Measurements from ENCODE around the gene OR1I1. TPM values are rescaled to one million over a fixed set of nuclear protein-coding genes. Genes with fewer than 3 reads are reported as not detected.

OR1I1 gene
- total and polyA plus RNA-seq, 3 donors from 2014 or later, result not detected

- no peak overlapping the region for H3K27ac ChIP-seq
- intact Hi-C loops (cut with DNase I; ENCODE audit: low total_unique reads), result no loop called here
- TF ChIP-seq POLR2A (IDR thresholded peaks at IDR 0.05) (no peak), CTCF (IDR thresholded peaks at IDR 0.05) (no peak)
- H3K4me3 ChIP-seq, result no peak overlapping the region
- H3K4me1 ChIP-seq, result peaks cover 5% of the 10 kb centered on the region
- H3K9me3 ChIP-seq, result no peaks in the 10 kb centered on the region
- no peaks in the 10 kb centered on the region for H3K27me3 ChIP-seq
- WGBS, 2 donors, result 90% methylated on average over 19 to 20 of the region's 20 CpGs
- no peak for DNase-seq
- H3K36me3 ChIP-seq (ENCODE audit: low read depth, missing control alignments), result no peaks in the 10 kb centered on the region
These were observed 36.9 kb downstream of the OR1I1 start for GRCh38 chr19:15118789-15119494.

- Histone ChIP-seq H3K4me1 (peaks cover 8% of the 10 kb centered on the region), H3K27ac (no peak overlapping the region), H3K27me3 (no peaks in the 10 kb centered on the region), H3K36me3 (ENCODE audit: low read depth, missing control alignments) (no peaks in the 10 kb centered on the region), H3K4me3 (no peak overlapping the region), H3K9me3 (no peaks in the 10 kb centered on the region)
- TF ChIP-seq CTCF (IDR thresholded peaks at IDR 0.05) (no peak), POLR2A (IDR thresholded peaks at IDR 0.05) (no peak)
- 90 to 91% methylated on average over 12 to 14 of the region's 14 CpGs for WGBS, 2 donors
- intact Hi-C loops (cut with DNase I; ENCODE audit: low total_unique reads), result no loop called here
- no peak for DNase-seq
These were observed 38.4 kb downstream of the OR1I1 start for GRCh38 chr19:15120135-15121026.

GRCh38 chr19:15122331-15123030 is 40.5 kb downstream of the OR1I1 start:
- TF ChIP-seq CTCF (IDR thresholded peaks at IDR 0.05) (no peak), POLR2A (IDR thresholded peaks at IDR 0.05) (no peak)
- 94 to 95% methylated on average over 12 to 21 of the region's 21 CpGs for WGBS, 2 donors
- Histone ChIP-seq H3K9me3 (no peaks in the 10 kb centered on the region), H3K4me1 (peaks cover 14% of the 10 kb centered on the region), H3K4me3 (no peak overlapping the region), H3K36me3 (ENCODE audit: low read depth, missing control alignments) (no peaks in the 10 kb centered on the region), H3K27ac (no peak overlapping the region), H3K27me3 (no peaks in the 10 kb centered on the region)
- DNase-seq, result no peak
- intact Hi-C loops (cut with DNase I; ENCODE audit: low total_unique reads), result no loop called here

- H3K27me3 ChIP-seq, result no peaks in the 10 kb centered on the region
- TF ChIP-seq CTCF (IDR thresholded peaks at IDR 0.05) (no peak), POLR2A (IDR thresholded peaks at IDR 0.05) (no peak)
- H3K36me3 ChIP-seq (ENCODE audit: low read depth, missing control alignments), result no peaks in the 10 kb centered on the region
- no peaks in the 10 kb centered on the region for H3K9me3 ChIP-seq
- peak overlapping the region in 1 of 2 donors; percentile 96 for H3K27ac ChIP-seq
- H3K4me1 ChIP-seq, result peaks cover 14% of the 10 kb centered on the region
- no peak overlapping the region for H3K4me3 ChIP-seq
- 89 to 96% methylated on average over 13 to 22 of the region's 22 CpGs for WGBS, 2 donors
- DNase-seq, result no peak
- intact Hi-C loops (cut with DNase I; ENCODE audit: low total_unique reads), result no loop called here
These were observed 41.2 kb downstream of the OR1I1 start for GRCh38 chr19:15123031-15123890.

Measured in testis (tissue), 3 donors.